Ammon's horn (tissue), 1 donor: ENCODE results near the gene SLC25A10.

Source experiments
- DNase-seq: peaks from one replicate; pipeline ENCODE4 v3.0.0-alpha.2; 2016; ENCODE audit warnings: low spot score

SLC25A10 gene

GRCh38 chr17:81687770-81688541 lies 24.1 kb upstream of the SLC25A10 start:
- DNase-seq, result no peak

GRCh38 chr17:81688616-81689015 lies 23.5 kb upstream of the SLC25A10 start:
- no peak for DNase-seq

- no peak for DNase-seq
Observed at GRCh38 chr17:81690066-81690465, 22.0 kb upstream of the SLC25A10 start.

- DNase-seq, result no peak
Observed at GRCh38 chr17:81690549-81690948, 21.5 kb upstream of the SLC25A10 start.

- DNase-seq, result no peak
Observed at GRCh38 chr17:81691196-81691595, 20.9 kb upstream of the SLC25A10 start.

- DNase-seq, result no peak
Observed at GRCh38 chr17:81691608-81692007, 20.5 kb upstream of the SLC25A10 start.

GRCh38 chr17:81693509-81694210 lies 18.4 kb upstream of the SLC25A10 start:
- no peak for DNase-seq

- no peak for DNase-seq
Observed at GRCh38 chr17:81694810-81695209, 17.3 kb upstream of the SLC25A10 start.

- no peak for DNase-seq
Observed at GRCh38 chr17:81695211-81695610, 16.9 kb upstream of the SLC25A10 start.

- no peak for DNase-seq
Observed at GRCh38 chr17:81695801-81696200, 16.3 kb upstream of the SLC25A10 start.

- no peak for DNase-seq
Observed at GRCh38 chr17:81696218-81696941, 15.7 kb upstream of the SLC25A10 start.

- DNase-seq, result no peak
Observed at GRCh38 chr17:81697261-81698044, 14.6 kb upstream of the SLC25A10 start.

GRCh38 chr17:81700353-81701287 lies 11.5 kb upstream of the SLC25A10 start:
- DNase-seq, result no peak

- DNase-seq, result no peak
Observed at GRCh38 chr17:81701288-81702071, 10.6 kb upstream of the SLC25A10 start.

- peak; percentile 98 for DNase-seq
Observed at GRCh38 chr17:81702934-81703746, 8.9 kb upstream of the SLC25A10 start, which contains the start of gene MRPL12. TSS of gene MRPL12 (plus strand) at chr17:81703367. CDS start at chr17:81703502, 135 bp downstream.

GRCh38 chr17:81703747-81704654 lies 8.1 kb upstream of the SLC25A10 start:
- no peak for DNase-seq

- DNase-seq, result no peak
Observed at GRCh38 chr17:81705518-81706231, 6.4 kb upstream of the SLC25A10 start.
